HG03095 (cell line): ENCODE data around the gene ZNF654.
"Not testable (repeated sequence)": the region's sequence is repeated elsewhere in the genome, so short reads cannot be mapped to it uniquely, and the experiment has no call there.

Experiments
- ATAC-seq: cut with Tn5 transposase; IDR thresholded peaks from one replicate; pipeline ENCODE4 v1.9.1; 2021; ENCODE audit warnings: moderate library complexity; ENCODE audit not compliant: unreplicated experiment

Gene ZNF654

DNA sequence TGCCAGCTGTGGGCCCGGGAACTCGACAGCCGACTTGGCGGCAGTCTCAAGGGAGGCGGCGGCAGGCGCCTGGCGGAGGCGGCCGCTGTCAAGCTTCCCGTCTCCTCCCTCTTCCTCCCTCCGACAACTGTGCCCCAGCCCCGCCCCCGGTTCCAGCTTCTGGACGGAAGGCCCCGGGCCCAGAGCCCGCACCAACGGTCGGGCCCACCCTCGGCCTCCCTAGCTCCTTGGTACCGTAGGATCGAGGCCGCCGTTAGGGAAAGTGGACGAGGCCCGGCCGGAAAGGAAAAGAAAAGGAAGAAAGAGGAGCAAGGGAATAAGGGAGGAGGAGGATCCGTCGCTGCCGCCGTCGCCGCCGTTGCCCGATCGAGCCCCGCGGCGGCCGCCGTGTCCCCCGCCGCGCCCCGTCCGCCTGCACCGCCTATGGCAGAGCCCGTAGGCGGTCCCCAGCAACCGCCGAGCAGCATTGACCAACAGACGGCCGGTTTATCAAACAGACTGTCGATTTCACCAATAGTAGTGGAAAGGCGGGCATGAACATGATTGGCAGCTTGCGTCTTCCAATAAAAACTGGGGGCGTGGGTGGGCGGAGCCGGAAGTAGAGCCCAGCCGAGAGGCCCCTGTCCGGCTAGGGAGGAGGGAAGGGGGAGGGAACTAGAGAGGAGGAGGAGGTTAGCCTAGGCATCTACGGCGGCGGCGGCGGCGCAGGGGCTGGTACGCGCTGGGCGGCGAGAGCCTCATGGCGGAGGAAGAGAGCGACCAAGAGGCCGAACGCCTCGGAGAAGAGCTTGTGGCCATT, at the start of gene ZNF654, which contains the start of gene CGGBP1:
ZNF654 (plus strand) TSS at position 675 of the 799 bp plus-strand sequence; CDS start at position 740, 65 bp downstream.
CGGBP1 (minus strand) TSS at position 425 of the 799 bp plus-strand sequence. CDS start 3,029 bp downstream, outside the sequence.
- ATAC-seq: peak; percentile 92

DNA sequence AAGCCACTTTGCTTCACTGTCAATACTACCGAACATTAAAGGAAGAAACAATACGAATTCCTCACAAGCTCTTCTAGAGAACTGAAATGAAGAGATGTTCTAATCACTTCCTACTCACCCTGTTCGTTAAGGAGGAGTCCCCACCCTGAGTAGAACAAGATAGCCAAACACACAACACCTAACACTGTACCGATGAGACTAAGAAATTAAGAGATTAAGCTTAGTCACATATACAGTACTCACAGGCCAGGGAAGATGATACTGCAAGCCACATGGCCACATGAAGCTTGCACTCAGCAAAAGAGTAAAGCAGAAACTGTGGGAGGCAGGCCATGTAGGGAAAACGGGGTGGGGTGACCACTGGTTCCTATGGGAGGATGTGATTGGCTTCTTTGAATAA, 48.2 kb upstream of the ZNF654 start:
- ATAC-seq: no peak

DNA sequence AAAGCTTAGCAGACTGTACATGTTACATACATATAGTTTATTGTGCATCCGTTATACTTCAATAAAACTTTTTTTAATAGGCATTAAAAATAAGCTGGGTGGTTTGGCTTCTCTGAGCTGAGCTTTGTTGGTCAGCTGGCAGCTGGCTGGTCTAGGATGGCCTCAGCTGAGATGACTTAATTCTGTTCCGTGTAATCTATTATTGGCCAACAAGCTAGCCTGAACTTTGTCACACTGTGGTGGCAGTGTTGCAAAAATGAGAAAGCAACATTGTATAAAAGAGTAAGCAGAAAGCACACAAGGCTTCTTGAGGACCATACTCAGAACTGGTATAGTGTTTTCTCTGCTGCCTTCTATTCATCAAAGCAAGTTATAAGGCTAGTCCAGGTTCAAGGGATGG, 45.5 kb upstream of the ZNF654 start:
- no peak for ATAC-seq

DNA sequence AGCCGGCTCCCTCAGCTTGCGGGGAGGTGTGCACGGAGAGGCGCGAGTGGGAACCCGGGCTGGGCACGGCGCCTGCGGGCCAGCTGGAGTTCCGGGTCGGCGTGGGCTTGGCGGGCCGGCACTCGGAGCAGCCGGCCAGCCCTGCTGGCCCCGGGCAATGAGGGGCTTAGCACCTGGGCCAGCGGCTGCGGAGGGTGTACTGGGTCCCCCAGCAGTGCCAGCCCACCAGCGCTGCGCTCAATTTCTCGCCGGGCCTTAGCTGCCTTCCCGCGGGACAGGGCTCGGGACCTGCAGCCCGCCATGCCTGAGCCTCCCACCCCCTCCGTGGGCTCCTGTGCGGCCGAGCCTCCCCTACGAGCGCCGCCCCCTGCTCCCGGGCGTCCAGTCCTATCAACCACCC, 43.4 kb upstream of the ZNF654 start:
- ATAC-seq: not testable (repeated sequence)

DNA sequence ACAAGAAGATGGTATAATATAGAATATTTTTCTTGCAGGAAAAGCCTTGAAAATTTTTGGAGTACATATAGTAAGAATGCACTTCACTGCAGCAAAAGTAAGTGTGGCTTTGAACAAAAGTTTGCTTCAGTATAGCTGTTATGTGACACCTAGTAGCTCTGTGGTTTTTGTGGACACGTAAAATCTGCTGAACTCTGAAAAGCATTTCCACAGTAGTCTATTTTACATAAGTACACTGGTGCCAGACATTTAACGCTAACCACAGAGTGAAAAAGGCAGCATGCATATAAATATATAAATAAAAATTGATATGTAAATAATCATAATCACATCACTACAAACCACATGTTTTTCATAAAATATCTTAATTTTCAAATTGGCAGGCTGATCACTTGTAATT, 40.0 kb upstream of the ZNF654 start:
- ATAC-seq: peak; percentile 96

DNA sequence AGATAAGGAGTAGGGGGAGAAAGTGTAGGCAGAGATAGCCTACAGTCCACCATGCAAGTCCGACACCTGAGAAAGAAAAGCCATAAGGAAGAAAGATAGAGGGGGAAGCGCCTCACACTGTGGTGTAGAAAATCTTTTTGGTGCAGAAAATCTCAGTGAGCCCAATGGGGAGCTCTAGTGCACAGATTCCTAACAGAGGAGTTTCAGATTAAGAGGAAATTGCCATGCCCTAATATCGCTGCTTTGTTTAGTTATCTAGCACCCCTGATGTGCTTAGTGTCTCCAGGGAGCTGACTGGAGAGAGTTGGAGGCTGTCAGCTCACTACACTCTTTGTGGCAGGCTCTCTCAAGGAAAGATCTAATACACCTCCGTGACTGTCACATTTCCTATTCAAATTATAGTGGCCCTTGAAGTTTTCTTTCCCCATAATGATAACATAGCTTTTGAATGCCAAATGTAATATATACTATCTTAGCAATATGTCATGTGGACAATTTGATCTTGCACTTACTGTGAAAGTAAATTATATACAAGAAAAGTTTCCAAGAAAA, 34.0 kb upstream of the ZNF654 start:
- ATAC-seq: no peak

DNA sequence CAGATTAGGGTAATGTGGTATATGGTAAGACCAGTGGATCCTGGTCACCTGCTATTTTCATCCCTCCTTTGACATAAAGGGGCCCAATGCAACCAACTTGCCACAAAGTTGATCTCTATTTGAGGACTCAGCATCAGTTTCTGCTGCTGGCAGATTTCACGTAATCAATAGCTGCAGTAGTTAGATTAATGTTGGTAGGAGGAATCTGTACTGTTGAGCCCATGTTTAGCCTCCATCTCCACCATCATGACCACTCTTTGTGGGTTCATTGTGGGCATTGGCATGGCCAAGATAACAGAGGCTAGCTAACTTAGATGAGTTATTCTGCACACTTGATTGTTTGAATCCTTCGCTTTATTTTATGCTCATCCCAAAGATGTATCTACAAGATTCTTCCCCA, 30.2 kb upstream of the ZNF654 start:
- ATAC-seq: no peak

DNA sequence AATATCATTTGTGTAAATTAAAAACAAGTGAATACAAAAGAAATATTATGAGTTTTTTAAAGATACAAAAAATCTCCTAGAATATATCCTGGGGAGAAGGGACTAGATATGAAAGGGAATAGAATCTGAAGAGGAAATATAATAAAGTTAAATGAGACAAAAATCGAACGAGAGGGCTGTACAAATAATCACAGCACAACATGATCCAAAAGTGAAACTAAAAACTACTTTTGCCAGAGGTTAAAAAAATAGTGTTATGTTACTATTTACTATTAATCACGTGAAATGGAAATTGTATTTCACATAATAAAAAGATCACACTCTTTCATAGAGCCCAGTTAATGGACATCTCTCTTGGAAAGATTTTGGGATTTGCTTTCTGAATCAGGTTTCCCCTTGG, 28.8 kb upstream of the ZNF654 start:
- ATAC-seq: no peak

DNA sequence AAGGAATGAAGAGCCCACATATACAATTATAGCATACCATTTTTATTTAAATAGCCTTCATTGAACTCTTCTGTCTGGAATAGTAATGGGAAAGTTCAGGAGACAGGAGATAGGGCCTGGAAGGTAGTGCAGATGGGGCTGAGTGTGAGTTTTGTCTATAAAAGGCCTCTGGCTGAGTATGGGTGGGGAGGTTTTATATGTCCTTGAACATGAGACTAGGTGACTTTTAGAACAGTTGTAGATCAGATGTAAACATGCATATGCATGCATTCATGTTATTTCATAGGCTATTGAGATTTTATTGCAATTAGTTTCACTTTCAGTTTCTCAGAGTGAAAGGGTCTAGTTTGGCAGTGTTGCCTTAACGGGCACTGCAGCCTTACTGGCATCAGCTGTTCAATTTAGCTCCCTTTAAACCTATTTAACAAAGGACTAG, 27.4 kb upstream of the ZNF654 start:
- peak; percentile 73 for ATAC-seq

DNA sequence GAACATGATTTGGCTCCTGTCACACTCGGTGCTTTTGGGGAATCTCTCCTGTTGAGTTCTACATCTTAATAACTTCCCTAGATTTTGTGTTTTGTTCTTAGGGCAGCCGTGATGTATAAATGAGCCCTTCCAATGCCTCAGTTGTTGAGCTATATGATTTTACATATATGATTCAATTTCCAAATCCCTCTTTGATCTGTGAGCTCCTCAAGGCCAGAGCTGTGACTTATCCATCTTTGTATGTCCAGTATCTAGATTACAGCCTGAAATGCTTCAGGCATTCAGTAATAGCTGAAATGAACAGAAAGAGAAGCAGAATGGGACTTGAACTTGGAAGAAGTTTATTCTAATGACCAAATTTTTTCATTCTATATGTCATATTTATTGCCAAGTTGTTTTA, 26.8 kb upstream of the ZNF654 start:
- peak; percentile 22 for ATAC-seq

DNA sequence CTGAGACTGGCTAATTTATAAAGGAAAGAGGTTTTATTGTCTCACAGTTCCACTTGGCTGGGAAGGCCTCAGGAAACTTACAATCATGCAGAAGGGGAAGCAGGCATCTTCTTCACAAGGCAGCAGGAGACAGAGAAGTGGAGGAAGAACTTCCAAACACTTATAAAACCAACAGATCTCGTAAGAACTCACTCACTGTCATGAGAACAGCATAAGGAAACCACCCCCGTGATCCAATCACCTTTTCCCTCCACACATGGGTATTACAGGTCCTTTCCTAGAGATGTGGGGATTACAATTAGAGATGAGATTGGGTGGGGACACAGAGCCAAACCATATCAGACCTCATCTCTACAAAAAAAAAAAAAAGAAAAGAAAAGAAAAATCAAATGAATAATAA, 26.0 kb upstream of the ZNF654 start:
- no peak for ATAC-seq

DNA sequence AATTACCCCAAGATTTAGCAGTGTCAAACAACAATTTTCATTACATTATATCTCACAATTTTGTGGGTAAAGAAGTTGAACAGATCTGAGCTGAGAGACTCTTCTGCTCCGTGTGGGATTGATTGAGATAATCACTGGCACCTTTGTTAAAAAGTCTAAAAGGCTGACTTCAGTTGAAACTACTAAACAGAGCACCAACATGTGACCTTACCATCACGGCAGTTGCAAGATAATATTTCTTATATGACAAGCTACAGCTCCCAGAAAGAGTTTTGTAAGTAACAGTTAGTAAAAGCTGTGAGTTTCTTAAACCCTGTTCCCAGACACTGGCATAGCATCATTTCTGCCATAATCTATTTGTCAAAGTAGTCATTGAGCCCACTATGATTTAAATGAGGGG, 25.2 kb upstream of the ZNF654 start:
- ATAC-seq: no peak

DNA sequence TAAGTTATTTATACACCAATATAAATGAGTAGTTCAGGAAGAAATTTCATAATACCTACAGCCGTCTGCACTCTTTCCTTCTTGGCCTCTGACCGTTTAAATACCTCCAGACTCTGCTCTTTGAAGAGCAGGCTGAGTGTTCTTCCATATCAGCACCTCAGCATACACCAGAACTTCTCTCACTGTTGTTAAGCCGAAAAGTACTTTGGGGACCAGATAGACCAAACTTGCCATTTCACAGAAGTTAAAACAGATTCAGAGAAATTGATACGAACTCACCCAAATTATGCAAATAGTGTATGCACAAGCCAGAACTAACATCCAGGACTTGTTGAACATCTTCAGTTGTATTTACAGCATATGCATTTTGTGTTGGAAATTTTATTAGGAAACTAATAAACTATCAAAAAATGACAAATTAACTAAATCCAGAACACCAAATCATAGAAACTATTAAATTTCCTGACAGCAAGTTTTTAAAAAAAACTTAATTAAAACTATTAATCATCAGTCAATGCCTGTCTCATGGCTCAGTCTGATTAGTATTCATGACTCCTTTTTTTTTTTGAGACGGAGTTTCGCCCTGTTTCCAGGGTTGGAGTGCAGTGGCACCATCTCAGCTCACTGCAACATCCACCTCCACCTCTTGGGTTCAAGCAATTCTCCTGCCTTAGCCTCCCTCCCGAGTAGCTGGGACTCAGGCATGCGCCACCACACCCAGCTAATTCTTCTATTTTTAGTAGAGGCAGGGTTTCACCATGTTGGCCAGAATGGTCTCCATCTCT, 24.4 kb upstream of the ZNF654 start:
- ATAC-seq: no peak

DNA sequence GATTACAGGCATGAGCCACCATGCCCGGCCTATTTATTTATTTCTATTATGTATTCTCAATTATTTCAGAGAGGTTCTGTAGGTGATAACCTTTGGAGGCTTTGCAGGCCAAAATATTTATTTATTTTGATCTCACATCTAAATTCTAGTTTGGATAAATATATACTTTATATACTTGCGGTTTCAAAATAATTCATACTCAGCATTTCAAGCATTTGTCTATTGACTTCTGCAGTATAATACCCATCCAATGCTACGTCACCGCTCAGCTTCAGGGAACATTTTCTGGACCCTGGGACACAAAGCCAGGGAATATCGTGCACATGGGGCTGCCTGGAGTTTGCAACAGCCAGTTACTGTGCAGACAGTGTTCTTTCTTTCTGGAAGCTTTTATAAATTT, 22.8 kb upstream of the ZNF654 start:
- ATAC-seq: no peak

DNA sequence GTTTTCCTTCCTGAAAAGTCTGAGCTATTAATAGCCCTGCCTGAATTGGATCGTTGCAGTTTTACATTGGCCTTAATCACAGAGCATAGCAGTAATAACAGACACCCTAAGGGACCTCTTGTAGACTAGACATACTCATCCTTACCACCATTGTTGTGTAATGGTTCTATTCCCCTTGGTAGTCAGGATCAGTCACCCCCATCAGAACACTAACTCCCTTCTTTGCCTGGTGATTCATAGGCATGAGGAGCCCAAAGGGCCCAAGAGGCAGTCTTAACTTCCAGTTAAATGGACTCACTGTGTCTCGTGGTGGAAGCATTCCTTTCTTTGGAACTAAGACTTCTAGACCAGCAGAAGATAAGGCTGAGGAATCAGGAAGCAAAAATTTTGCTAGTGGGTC, 20.5 kb upstream of the ZNF654 start:
- ATAC-seq: no peak

DNA sequence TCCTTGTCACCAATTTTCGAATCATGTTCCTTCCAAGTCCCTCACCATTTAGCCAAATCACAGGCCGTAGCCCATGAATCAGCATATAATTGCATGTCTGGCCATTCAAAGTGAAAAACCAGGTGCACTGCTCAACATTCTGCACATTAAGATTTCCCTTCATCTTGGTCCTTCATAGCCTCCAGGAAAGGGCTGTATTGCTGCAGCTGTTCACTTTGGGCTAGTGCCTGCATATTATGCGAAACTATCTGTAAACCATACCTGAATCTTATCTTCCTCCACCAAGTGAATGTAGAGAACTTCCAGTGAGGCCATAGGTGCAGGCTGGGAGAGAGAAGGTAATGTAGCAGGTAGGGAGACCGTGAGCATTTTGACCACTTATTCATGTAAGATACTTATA, 18.5 kb upstream of the ZNF654 start:
- ATAC-seq: no peak

DNA sequence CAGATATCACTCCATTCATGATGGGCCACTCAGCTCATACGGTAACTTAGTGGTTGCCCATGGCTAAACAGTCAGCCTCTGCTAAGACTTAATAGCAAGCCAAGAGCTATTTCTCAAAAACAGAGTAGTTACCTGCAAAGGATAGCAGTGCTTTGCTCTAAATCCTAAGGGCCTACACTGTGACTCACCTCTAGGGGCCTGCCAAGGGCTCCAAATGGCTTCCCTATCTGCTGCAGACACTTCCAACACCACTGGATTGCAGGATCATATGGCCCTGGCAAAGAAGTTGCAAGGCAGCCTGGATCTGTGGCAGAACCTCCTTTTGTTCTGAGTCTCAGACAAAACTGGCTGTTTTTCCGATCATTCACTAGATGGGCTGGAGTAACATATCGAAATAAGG, 18.1 kb upstream of the ZNF654 start:
- no peak for ATAC-seq

DNA sequence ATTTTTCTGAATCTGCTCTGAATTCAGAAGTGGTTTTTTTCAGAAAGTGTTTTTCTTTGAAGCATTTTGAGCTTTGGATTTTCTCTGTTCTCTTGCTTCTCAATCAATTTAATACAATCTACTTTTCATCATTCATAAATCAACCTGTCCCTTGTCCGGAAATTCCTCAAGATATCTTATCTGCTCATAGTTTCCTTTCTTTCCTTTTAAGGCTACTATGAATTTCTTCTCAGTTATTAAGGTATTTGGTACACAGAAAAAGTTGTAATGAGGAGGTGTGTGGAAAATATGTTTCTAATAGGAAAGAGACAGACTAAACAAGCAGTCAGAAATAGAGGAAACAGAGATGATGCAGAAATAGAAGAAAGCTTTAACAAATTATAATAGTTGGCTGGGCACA, 14.6 kb upstream of the ZNF654 start:
- no peak for ATAC-seq

DNA sequence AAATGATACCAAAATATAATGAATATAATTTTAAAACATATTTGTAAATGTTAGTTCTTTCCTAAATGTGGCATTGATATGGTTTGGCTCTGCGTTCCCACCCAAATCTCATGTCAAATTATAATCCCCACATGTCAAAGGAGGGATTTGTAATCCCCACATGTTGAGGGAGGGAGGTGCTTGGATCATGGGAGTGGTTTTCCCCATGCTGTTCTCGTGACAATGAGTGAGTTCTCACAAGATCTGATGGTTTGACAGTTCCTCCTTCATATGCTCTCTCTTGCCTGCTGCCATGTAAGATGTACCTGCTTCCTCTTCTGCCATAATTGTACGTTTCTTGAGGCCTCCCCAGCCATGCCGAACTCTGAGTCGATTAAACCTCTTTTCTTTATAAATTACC, 12.3 kb upstream of the ZNF654 start:
- no peak for ATAC-seq

DNA sequence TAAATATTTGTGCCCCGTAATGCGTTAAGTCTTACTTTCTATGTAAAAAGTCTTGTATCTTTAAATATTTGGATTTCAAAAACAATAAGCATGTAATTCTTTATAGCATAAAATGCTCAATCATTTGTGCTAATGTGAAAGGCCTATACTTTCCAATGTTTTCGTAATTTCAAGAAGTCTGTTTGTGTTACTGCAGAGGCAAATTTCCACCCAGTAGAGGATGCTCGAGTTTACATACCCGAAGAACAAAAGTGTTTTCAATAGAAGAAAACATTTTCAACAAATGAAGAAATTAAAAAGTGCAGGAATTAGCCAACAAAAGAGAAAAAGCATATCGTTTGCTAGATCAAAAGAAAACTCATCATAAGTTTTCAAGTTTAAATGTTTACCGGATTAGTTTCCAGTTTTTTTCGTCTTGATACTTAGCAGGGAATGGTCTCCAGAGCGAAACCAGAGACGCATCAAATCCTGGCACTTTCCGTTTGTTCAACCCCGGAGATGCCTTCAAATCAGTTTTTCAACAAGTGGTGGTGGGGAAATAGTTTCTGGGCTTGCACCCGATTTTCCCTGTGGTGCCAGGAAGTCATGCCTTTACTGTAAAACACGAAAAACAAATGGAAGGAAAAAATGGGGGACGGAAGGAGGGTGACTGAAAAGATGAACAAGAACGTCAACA, 1.3 kb upstream of the ZNF654 start:
- no peak for ATAC-seq

DNA sequence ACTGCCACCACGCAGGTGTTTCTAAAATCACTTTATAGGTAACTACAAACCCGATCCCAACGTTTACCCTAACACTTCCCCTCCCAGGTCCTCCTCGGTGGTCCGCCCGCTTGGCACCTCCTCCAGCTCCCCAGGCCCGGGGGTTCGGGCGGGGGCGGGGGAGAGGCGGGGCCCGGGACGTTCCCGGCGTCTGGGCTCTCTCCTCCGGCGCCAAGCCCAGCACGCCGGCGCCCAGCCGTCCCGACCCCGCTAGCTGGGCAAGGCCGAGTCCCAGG, 812 bp upstream of the ZNF654 start:
- ATAC-seq: peak; percentile 17
